Measurements from ENCODE around the gene ALDH1L1. TPM values are rescaled to one million over a fixed set of nuclear protein-coding genes. Genes with fewer than 3 reads are reported as not detected.

ALDH1L1 gene
- polyA plus RNA-seq, 3 donors, result not detected

DNA sequence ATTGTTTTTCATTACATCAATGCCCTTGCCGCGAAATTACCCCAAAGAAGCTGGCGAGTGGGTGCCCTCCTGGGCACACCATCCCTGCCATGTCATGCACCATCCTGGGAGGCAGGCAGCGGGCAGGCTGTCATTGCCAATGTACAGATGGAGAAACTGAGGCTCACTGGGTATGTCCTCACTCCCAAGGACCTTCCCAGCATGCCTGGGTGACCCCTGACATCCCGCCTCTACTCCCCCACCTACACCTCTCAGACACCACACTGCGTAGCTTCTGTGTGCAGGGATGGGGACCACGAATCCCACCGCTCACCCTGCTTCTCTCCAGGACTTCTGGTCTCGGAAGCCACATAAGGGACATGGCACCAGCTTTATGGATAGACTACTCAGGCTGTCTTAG lies 55.5 kb downstream of the ALDH1L1 start:
- Histone ChIP-seq H4K20me1 (ENCODE audit: insufficient read depth, low read length) (no peaks in the 10 kb centered on the region), H3K4me1 (ENCODE audit: control insufficient read depth in 1 of 2, insufficient read depth in 2 of 2, low read length in 2 of 2) (peaks cover 5 to 9% of the 10 kb centered on the region in 2 donors), H2AFZ (ENCODE audit: insufficient read depth, low read depth, low read length, poor library complexity, severe bottlenecking) (no peak overlapping the region), H3K36me3 (replicated peaks in 1 of 2; ENCODE audit: control insufficient read depth in 1 of 2, insufficient read depth in 2 of 2, low read length in 2 of 2) (no peaks in the 10 kb centered on the region), H3K4me3 (replicated peaks in 1 of 3; ENCODE audit: low read depth in 2 of 3, low read length in 3 of 3) (no peak overlapping the region), H3K27me3 (ENCODE audit: control insufficient read depth in 2 of 2, insufficient read depth in 2 of 2, low read length in 2 of 2) (no peaks in the 10 kb centered on the region), H3K9me3 (replicated peaks in 1 of 2; ENCODE audit: control insufficient read depth in 1 of 2, insufficient read depth in 1 of 2, low read length in 2 of 2) (no peaks in the 10 kb centered on the region), H3K9ac (ENCODE audit: insufficient read depth, low read length, poor library complexity, severe bottlenecking) (no peak overlapping the region), H3K4me2 (replicated peaks; ENCODE audit: extremely low read depth, low read length, poor library complexity, severe bottlenecking) (no peak overlapping the region), H3K27ac (ENCODE audit: low read depth in 1 of 2, low read length in 2 of 2) (no peak overlapping the region), H3K79me2 (ENCODE audit: insufficient read depth, low read length) (no peaks in the 10 kb centered on the region)
- intact Hi-C loops (cut with micrococcal nuclease), result no loop called here
- H3K4me3 Mint-ChIP-seq, result no peak overlapping the region
- peaks cover 7% of the 10 kb centered on the region for H3K4me1 Mint-ChIP-seq
- 94% methylated on average over 9 of the region's 9 CpGs for WGBS (ENCODE audit: insufficient coverage)
- no peak overlapping the region for H3K27ac Mint-ChIP-seq
- peaks cover 0 to 1% (median 0%) of the 10 kb centered on the region in 7 donors for H3K9me3 Mint-ChIP-seq
- DNase-seq, result no peak
- peaks cover 2 to 10% (median 6%) of the 10 kb centered on the region in 3 donors for H3K27me3 Mint-ChIP-seq (ENCODE audit: low read depth in 3 of 3)
- TF ChIP-seq, protein P1, sequence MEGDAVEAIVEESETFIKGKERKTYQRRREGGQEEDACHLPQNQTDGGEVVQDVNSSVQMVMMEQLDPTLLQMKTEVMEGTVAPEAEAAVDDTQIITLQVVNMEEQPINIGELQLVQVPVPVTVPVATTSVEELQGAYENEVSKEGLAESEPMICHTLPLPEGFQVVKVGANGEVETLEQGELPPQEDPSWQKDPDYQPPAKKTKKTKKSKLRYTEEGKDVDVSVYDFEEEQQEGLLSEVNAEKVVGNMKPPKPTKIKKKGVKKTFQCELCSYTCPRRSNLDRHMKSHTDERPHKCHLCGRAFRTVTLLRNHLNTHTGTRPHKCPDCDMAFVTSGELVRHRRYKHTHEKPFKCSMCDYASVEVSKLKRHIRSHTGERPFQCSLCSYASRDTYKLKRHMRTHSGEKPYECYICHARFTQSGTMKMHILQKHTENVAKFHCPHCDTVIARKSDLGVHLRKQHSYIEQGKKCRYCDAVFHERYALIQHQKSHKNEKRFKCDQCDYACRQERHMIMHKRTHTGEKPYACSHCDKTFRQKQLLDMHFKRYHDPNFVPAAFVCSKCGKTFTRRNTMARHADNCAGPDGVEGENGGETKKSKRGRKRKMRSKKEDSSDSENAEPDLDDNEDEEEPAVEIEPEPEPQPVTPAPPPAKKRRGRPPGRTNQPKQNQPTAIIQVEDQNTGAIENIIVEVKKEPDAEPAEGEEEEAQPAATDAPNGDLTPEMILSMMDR (IDR thresholded peaks at IDR 0.05), result no peak
- no peaks in the 10 kb centered on the region for H3K36me3 Mint-ChIP-seq

DNA sequence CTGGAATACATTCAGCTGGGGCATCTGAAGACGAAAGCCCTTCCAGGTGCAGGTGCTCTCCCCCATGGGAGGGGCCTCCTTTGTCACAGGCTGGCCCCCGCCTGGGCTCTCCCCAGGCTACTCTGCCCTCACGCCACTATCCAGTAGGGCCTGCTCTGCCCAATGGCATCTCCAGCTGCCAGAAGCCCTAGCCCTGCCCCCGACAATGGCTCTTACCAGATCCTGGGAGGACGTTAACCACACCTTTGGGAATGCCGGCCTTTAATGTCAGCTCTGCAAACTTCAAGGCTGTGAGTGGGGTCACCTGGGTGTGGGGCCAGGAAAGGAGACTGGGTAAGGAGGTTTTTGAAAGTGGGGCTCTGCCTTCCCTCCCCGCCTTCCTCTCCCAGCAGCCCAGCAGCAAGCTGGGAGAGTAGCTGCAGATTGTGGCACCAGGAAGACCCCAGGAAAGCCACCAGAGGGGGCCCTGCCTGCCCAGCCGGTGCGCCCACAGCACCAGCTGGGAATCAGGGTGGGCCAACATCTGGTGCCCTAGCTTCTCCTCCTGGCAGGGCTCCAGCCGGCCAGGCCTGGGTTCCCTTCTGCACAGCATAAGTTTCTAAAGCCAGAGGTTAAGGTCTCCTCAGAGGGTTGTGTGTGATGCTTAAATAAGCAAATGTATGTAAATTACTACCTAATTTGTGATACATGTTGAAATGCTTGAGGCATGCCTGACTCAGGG lies 56.1 kb downstream of the ALDH1L1 start:
- H3K27me3 Mint-ChIP-seq (ENCODE audit: low read depth in 3 of 3), result peaks cover 2 to 10% (median 7%) of the 10 kb centered on the region in 3 donors
- no peak overlapping the region for H3K4me3 Mint-ChIP-seq
- Histone ChIP-seq H3K4me3 (replicated peaks in 1 of 3; ENCODE audit: low read depth in 2 of 3, low read length in 3 of 3) (no peak overlapping the region), H4K20me1 (ENCODE audit: insufficient read depth, low read length) (no peaks in the 10 kb centered on the region), H3K27ac (ENCODE audit: low read depth in 1 of 2, low read length in 2 of 2) (no peak overlapping the region), H3K79me2 (ENCODE audit: insufficient read depth, low read length) (no peaks in the 10 kb centered on the region), H3K27me3 (ENCODE audit: control insufficient read depth in 2 of 2, insufficient read depth in 2 of 2, low read length in 2 of 2) (no peaks in the 10 kb centered on the region), H3K9me3 (replicated peaks in 1 of 2; ENCODE audit: control insufficient read depth in 1 of 2, insufficient read depth in 1 of 2, low read length in 2 of 2) (no peaks in the 10 kb centered on the region), H2AFZ (ENCODE audit: insufficient read depth, low read depth, low read length, poor library complexity, severe bottlenecking) (no peak overlapping the region), H3K9ac (ENCODE audit: insufficient read depth, low read length, poor library complexity, severe bottlenecking) (no peak overlapping the region), H3K4me2 (replicated peaks; ENCODE audit: extremely low read depth, low read length, poor library complexity, severe bottlenecking) (no peak overlapping the region), H3K36me3 (replicated peaks in 1 of 2; ENCODE audit: control insufficient read depth in 1 of 2, insufficient read depth in 2 of 2, low read length in 2 of 2) (no peaks in the 10 kb centered on the region), H3K4me1 (ENCODE audit: control insufficient read depth in 1 of 2, insufficient read depth in 2 of 2, low read length in 2 of 2) (peaks cover 1 to 3% of the 10 kb centered on the region in 2 donors)
- intact Hi-C loops (cut with micrococcal nuclease), result no loop called here
- 79% methylated on average over 7 of the region's 10 CpGs for WGBS (ENCODE audit: insufficient coverage)
- H3K4me1 Mint-ChIP-seq, result peaks cover 1% of the 10 kb centered on the region
- H3K36me3 Mint-ChIP-seq, result no peaks in the 10 kb centered on the region
- TF ChIP-seq, protein P1 (IDR thresholded peaks at IDR 0.05), result no peak
- no peak overlapping the region for H3K27ac Mint-ChIP-seq
- no peaks in the 10 kb centered on the region for H3K9me3 Mint-ChIP-seq
- DNase-seq, result no peak
